Lower leg skin (tissue), 4 donors: ENCODE data around the gene KATNAL2. TPM values are rescaled to one million over a fixed set of nuclear protein-coding genes. Genes with fewer than 3 reads are reported as not detected.

Experiments
- DNase-seq, 2 donors: peaks; one replicate each; pipeline ENCODE4 v3.0.0-alpha.2; 2019; ENCODE audit warnings: low spot score in 2 of 2
- H3K4me3 ChIP-seq: fragments of 200-600 bp; sonication (generic); 2 replicates; pipeline ENCODE4 v1.5.1; 2017; ENCODE audit warnings: mild to moderate bottlenecking, low read depth; ENCODE audit not compliant: poor library complexity, severe bottlenecking
- POLR2A ChIP-seq, 2 donors: fragments of 450-650 bp; IDR thresholded peaks; one replicate each; pipeline ENCODE4 v1.6.1; 2016 to 2017; ENCODE audit warnings: antibody characterized with exemption in 2 of 2, mild to moderate bottlenecking in 1 of 2, moderate library complexity in 1 of 2
- WGBS, 2 donors: methylation state at CpG; one replicate each; pipeline ENCODE4 v1.1.5; 2018; 5-methylcytosine and 5-hydroxymethylcytosine counted together
- intact Hi-C: fragments of 100-400 bp; cut with DNase I; formaldehyde crosslinking; loops from one replicate; pipeline ENCODE4 v1.15.0; 2023; ENCODE audit warnings: low total_unique reads
- total RNA-seq, 4 donors: library from RNA; depleted of rRNA; stranded (reverse); fragments of >200 nt; gene quantifications; one replicate each; pipeline ENCODE4 v1.1.0, GENCODE V29; 2016
- TF ChIP-seq, protein P1 (sequence below), 3 donors: fragments of 450-650 bp; IDR thresholded peaks; one replicate each; pipeline ENCODE4 v1.5.1; 2016; ENCODE audit warnings: antibody characterized with exemption in 3 of 3, mild to moderate bottlenecking in 3 of 3, moderate library complexity in 2 of 3

KATNAL2 gene
- total RNA-seq, 4 donors from 2014 or later, result 1.1 to 5.6 (median 4.5) TPM

DNA sequence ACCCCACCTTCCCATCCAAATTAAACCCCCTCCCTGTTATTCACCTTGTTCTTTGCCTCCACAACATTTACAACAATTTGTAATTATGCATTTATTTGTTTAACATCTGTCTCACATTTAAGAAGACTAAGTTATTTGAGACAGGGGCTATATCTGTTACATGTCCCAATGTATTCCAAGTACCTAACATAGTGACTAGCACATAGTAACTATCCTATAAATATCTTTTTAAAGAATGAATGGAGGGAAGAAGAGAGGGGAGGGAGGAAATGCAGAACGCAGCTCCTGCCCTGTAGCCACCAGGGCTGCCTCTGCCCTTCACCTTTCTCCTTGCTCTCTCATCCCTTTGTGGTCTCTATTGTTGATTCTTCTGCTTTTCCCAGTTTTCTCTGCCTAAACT is 192.3 kb downstream of the KATNAL2 start:
- no peak for TF ChIP-seq POLR2A (IDR thresholded peaks at IDR 0.05)
- TF ChIP-seq, protein P1, sequence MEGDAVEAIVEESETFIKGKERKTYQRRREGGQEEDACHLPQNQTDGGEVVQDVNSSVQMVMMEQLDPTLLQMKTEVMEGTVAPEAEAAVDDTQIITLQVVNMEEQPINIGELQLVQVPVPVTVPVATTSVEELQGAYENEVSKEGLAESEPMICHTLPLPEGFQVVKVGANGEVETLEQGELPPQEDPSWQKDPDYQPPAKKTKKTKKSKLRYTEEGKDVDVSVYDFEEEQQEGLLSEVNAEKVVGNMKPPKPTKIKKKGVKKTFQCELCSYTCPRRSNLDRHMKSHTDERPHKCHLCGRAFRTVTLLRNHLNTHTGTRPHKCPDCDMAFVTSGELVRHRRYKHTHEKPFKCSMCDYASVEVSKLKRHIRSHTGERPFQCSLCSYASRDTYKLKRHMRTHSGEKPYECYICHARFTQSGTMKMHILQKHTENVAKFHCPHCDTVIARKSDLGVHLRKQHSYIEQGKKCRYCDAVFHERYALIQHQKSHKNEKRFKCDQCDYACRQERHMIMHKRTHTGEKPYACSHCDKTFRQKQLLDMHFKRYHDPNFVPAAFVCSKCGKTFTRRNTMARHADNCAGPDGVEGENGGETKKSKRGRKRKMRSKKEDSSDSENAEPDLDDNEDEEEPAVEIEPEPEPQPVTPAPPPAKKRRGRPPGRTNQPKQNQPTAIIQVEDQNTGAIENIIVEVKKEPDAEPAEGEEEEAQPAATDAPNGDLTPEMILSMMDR (IDR thresholded peaks at IDR 0.05), result no peak
- no peak overlapping the region for H3K4me3 ChIP-seq
- DNase-seq, result no peak
- intact Hi-C loops, result loop anchor here (10.0 kb wide), 2 partner anchors 75 to 635 kb away; no protein-coding TSS in a partner anchor
- 76 to 78% methylated on average over 1 of the region's 1 CpG for WGBS, 2 donors

GRCh38 chr18:47110492-47111274 is 193.3 kb downstream of the KATNAL2 start:
- intact Hi-C loops, result no loop called here
- no peak for DNase-seq
- 90 to 94% methylated on average over 6 of the region's 6 CpGs for WGBS, 2 donors
- no peak for TF ChIP-seq POLR2A (IDR thresholded peaks at IDR 0.05)
- TF ChIP-seq, protein P1 (IDR thresholded peaks at IDR 0.05), result no peak
- H3K4me3 ChIP-seq, result no peak overlapping the region

- H3K4me3 ChIP-seq, result no peak overlapping the region
- TF ChIP-seq POLR2A (IDR thresholded peaks at IDR 0.05), result no peak
- TF ChIP-seq, protein P1 (IDR thresholded peaks at IDR 0.05), result no peak
- 82 to 87% methylated on average over 2 of the region's 2 CpGs for whole genome bisulfite sequencing, 2 donors
- no peak for DNase-seq
- intact Hi-C loops, result no loop called here
Measured at GRCh38 chr18:47113796-47114540, 196.6 kb downstream of the KATNAL2 start.

DNA sequence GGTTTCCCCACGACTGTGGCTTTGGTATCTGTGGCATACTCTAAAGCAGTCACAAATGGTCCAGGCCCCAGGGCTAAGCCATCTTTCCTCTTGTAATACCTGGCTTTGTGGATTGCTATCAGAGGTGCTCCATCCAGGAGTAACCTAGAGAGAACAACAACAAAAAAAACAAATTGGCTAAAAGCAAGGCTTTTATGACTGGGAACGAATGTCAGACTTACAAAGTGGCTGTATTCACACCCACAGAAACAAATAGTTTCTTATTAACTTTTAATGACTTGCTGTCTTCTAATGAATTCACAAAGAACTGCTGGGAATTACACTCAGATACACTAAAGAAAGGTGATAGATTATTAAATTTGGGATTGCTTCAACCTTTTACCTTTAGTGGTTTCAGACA is 197.8 kb downstream of the KATNAL2 start:
- H3K4me3 ChIP-seq, result no peak overlapping the region
- 76 to 77% methylated on average over 2 of the region's 2 CpGs for WGBS, 2 donors
- intact Hi-C loops, result no loop called here
- no peak for DNase-seq
- TF ChIP-seq, protein P1 (IDR thresholded peaks at IDR 0.05), result no peak
- no peak for TF ChIP-seq POLR2A (IDR thresholded peaks at IDR 0.05)

DNA sequence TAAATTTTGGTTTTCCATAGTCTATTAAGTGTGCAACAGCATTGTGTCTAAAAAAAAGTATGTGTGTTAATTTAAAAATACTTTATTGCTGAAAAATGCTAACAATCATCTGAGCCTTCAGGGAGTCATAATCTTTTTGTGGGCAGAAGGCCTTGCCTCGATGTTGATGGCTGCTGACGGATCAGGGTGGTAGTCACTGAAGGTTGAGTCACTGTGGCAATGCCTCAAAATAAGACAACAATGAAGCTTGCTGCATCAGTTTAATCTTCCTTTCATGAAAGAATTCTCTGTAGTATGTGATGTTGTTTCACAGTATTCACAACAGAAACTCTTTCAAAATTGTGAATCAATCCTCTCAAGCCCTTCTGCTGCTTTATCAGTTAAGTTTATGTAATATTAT is 201.6 kb downstream of the KATNAL2 start:
- TF ChIP-seq, protein P1 (IDR thresholded peaks at IDR 0.05), result no peak
- TF ChIP-seq POLR2A (IDR thresholded peaks at IDR 0.05), result no peak
- 86 to 91% methylated on average over 2 of the region's 2 CpGs for WGBS, 2 donors
- no peak for DNase-seq
- H3K4me3 ChIP-seq, result no peak overlapping the region
- intact Hi-C loops, result no loop called here
